GM13977 (cell line): Measurements from ENCODE around the gene CRADD.
"Not testable (repeated sequence)": the region's sequence is repeated elsewhere in the genome, so short reads cannot be mapped to it uniquely, and the experiment has no call there.

ENCODE experiments used
- DNase-seq: peaks from one replicate; pipeline ENCODE4 v3.0.0; 2012; ENCODE audit warnings: low spot score
- CTCF ChIP-seq: IDR thresholded peaks from 2 replicates; pipeline ENCODE4 v1.5.1; 2012; ENCODE audit warnings: mild to moderate bottlenecking, control low read depth; ENCODE audit not compliant: insufficient read depth; ENCODE audit errors: extremely low read depth, missing control alignments
- in situ Hi-C: fragments of 300-500 bp; cut with MboI; formaldehyde crosslinking; loops from one replicate; pipeline ENCODE4 v1.12.0; 2022; ENCODE audit warnings: low sequenced_read_pairs, low pct_unique_long_range_greater_than_20kb, mixed read lengths, inconsistent platforms; ENCODE audit not compliant: unreplicated experiment

The CRADD gene

GRCh38 chr12:93639406-93639805 is 37.8 kb upstream of the CRADD start:
- no peak for DNase-seq
- no peak for TF ChIP-seq CTCF
- in situ Hi-C loops = no loop called here

- DNase-seq, in situ Hi-C loops: not testable (repeated sequence)
Observed at GRCh38 chr12:93641380-93641779, 35.8 kb upstream of the CRADD start.

GRCh38 chr12:93642751-93643150 is 34.4 kb upstream of the CRADD start:
- TF ChIP-seq CTCF = no peak
- in situ Hi-C loops = no loop called here
- no peak for DNase-seq

- DNase-seq = no peak
- no peak for TF ChIP-seq CTCF
- in situ Hi-C loops = no loop called here
Observed at GRCh38 chr12:93645702-93646101, 31.5 kb upstream of the CRADD start.

GRCh38 chr12:93650626-93651025 is 26.5 kb upstream of the CRADD start:
- in situ Hi-C loops = no loop called here
- DNase-seq = no peak
- no peak for TF ChIP-seq CTCF

- no peak for DNase-seq
- TF ChIP-seq CTCF = no peak
- in situ Hi-C loops = no loop called here
Observed at GRCh38 chr12:93653079-93653478, 24.1 kb upstream of the CRADD start.

- in situ Hi-C loops = no loop called here
- no peak for TF ChIP-seq CTCF
- DNase-seq = no peak
Observed at GRCh38 chr12:93653712-93654111, 23.5 kb upstream of the CRADD start.
